Measurements from ENCODE around the gene APBB2.

APBB2 gene

GRCh38 chr4:40954088-40954668 lies 260.2 kb downstream of the APBB2 start:
- Histone ChIP-seq H3K27ac (no peak overlapping the region), H3K9me3 (ENCODE audit: low read depth, low read length) (no peaks in the 10 kb centered on the region), H3K9ac (ENCODE audit: insufficient read length) (no peak overlapping the region), H3K4me3 (no peak overlapping the region), H3K36me3 (ENCODE audit: insufficient read depth, low read length) (no peaks in the 10 kb centered on the region)
- TF ChIP-seq POLR2AphosphoS5 (IDR thresholded peaks at IDR 0.05; ENCODE audit: borderline replicate concordance, low read depth, low read length) (no peak), FOXP2 (optimal IDR thresholded peaks at IDR 0.05; ENCODE audit: control extremely low read depth, extremely low read length, insufficient read depth) (no peak), EZH2 (IDR thresholded peaks at IDR 0.05) (no peak)
- DNase-seq (ENCODE audit: low read depth, low spot score), result no peak

- Histone ChIP-seq H3K9me3 (ENCODE audit: low read depth, low read length) (no peaks in the 10 kb centered on the region), H3K27ac (no peak overlapping the region), H3K9ac (ENCODE audit: insufficient read length) (no peak overlapping the region), H3K36me3 (ENCODE audit: insufficient read depth, low read length) (no peaks in the 10 kb centered on the region), H3K4me3 (no peak overlapping the region)
- TF ChIP-seq FOXP2 (optimal IDR thresholded peaks at IDR 0.05; ENCODE audit: control extremely low read depth, extremely low read length, insufficient read depth) (no peak), EZH2 (IDR thresholded peaks at IDR 0.05) (no peak), POLR2AphosphoS5 (IDR thresholded peaks at IDR 0.05; ENCODE audit: borderline replicate concordance, low read depth, low read length) (no peak)
- no peak for DNase-seq (ENCODE audit: low read depth, low spot score)
Measured at GRCh38 chr4:40953283-40954087, 260.9 kb downstream of the APBB2 start.

- H3K36me3 ChIP-seq (ENCODE audit: insufficient read depth, low read length), result no peaks in the 10 kb centered on the region
Measured at GRCh38 chr4:40952672-40953071, 261.7 kb downstream of the APBB2 start.

GRCh38 chr4:40952217-40952616 lies 262.1 kb downstream of the APBB2 start:
- no peak overlapping the region for H3K27ac ChIP-seq
- TF ChIP-seq EZH2 (IDR thresholded peaks at IDR 0.05), result no peak
- H3K9ac ChIP-seq (ENCODE audit: insufficient read length), result no peak overlapping the region
- H3K36me3 ChIP-seq (ENCODE audit: insufficient read depth, low read length), result no peaks in the 10 kb centered on the region
- no peak overlapping the region for H3K4me3 ChIP-seq
- H3K9me3 ChIP-seq (ENCODE audit: low read depth, low read length), result no peaks in the 10 kb centered on the region
- DNase-seq (ENCODE audit: low read depth, low spot score), result no peak

More at GRCh38 chr4:40952672-40953071, 261.7 kb downstream of the APBB2 start:
- TF ChIP-seq POLR2AphosphoS5 (IDR thresholded peaks at IDR 0.05; ENCODE audit: borderline replicate concordance, low read depth, low read length) (no peak), EZH2 (IDR thresholded peaks at IDR 0.05) (no peak), FOXP2 (optimal IDR thresholded peaks at IDR 0.05; ENCODE audit: control extremely low read depth, extremely low read length, insufficient read depth) (no peak)
- Histone ChIP-seq H3K9ac (ENCODE audit: insufficient read length) (no peak overlapping the region), H3K27ac (no peak overlapping the region), H3K9me3 (ENCODE audit: low read depth, low read length) (no peaks in the 10 kb centered on the region), H3K4me3 (no peak overlapping the region)
- no peak for DNase-seq (ENCODE audit: low read depth, low spot score)

- no peak for DNase-seq (ENCODE audit: low read depth, low spot score)
- no peaks in the 10 kb centered on the region for H3K36me3 ChIP-seq (ENCODE audit: insufficient read depth, low read length)
- H3K4me3 ChIP-seq, result no peak overlapping the region
- H3K9me3 ChIP-seq (ENCODE audit: low read depth, low read length), result no peaks in the 10 kb centered on the region
- TF ChIP-seq POLR2AphosphoS5 (IDR thresholded peaks at IDR 0.05; ENCODE audit: borderline replicate concordance, low read depth, low read length) (no peak), EZH2 (IDR thresholded peaks at IDR 0.05) (no peak), FOXP2 (optimal IDR thresholded peaks at IDR 0.05; ENCODE audit: control extremely low read depth, extremely low read length, insufficient read depth) (no peak)
- no peak overlapping the region for H3K9ac ChIP-seq (ENCODE audit: insufficient read length)
- H3K27ac ChIP-seq, result no peak overlapping the region
Measured at GRCh38 chr4:40951026-40951425, 263.3 kb downstream of the APBB2 start.

- no peaks in the 10 kb centered on the region for H3K36me3 ChIP-seq (ENCODE audit: insufficient read depth, low read length)
- DNase-seq (ENCODE audit: low read depth, low spot score), result no peak
- no peaks in the 10 kb centered on the region for H3K9me3 ChIP-seq (ENCODE audit: low read depth, low read length)
- TF ChIP-seq FOXP2 (optimal IDR thresholded peaks at IDR 0.05; ENCODE audit: control extremely low read depth, extremely low read length, insufficient read depth) (no peak), EZH2 (IDR thresholded peaks at IDR 0.05) (no peak), POLR2AphosphoS5 (IDR thresholded peaks at IDR 0.05; ENCODE audit: borderline replicate concordance, low read depth, low read length) (no peak)
- no peak overlapping the region for H3K27ac ChIP-seq
- no peak overlapping the region for H3K9ac ChIP-seq (ENCODE audit: insufficient read length)
- H3K4me3 ChIP-seq, result no peak overlapping the region
Measured at GRCh38 chr4:40949358-40950100, 264.8 kb downstream of the APBB2 start.

GRCh38 chr4:40948014-40948413 lies 266.3 kb downstream of the APBB2 start:
- Histone ChIP-seq H3K4me3 (no peak overlapping the region), H3K9ac (ENCODE audit: insufficient read length) (no peak overlapping the region), H3K9me3 (ENCODE audit: low read depth, low read length) (no peaks in the 10 kb centered on the region), H3K27ac (no peak overlapping the region), H3K36me3 (ENCODE audit: insufficient read depth, low read length) (no peaks in the 10 kb centered on the region)
- DNase-seq (ENCODE audit: low read depth, low spot score), result no peak
- TF ChIP-seq FOXP2 (optimal IDR thresholded peaks at IDR 0.05; ENCODE audit: control extremely low read depth, extremely low read length, insufficient read depth), result no peak
- TF ChIP-seq EZH2 (IDR thresholded peaks at IDR 0.05), result no peak
- no peak for TF ChIP-seq POLR2AphosphoS5 (IDR thresholded peaks at IDR 0.05; ENCODE audit: borderline replicate concordance, low read depth, low read length)

- no peaks in the 10 kb centered on the region for H3K36me3 ChIP-seq (ENCODE audit: insufficient read depth, low read length)
- no peak overlapping the region for H3K27ac ChIP-seq
- H3K9ac ChIP-seq (ENCODE audit: insufficient read length), result no peak overlapping the region
- no peaks in the 10 kb centered on the region for H3K9me3 ChIP-seq (ENCODE audit: low read depth, low read length)
- no peak for TF ChIP-seq FOXP2 (optimal IDR thresholded peaks at IDR 0.05; ENCODE audit: control extremely low read depth, extremely low read length, insufficient read depth)
- no peak for TF ChIP-seq POLR2AphosphoS5 (IDR thresholded peaks at IDR 0.05; ENCODE audit: borderline replicate concordance, low read depth, low read length)
- no peak for TF ChIP-seq EZH2 (IDR thresholded peaks at IDR 0.05)
- H3K4me3 ChIP-seq, result no peak overlapping the region
- DNase-seq (ENCODE audit: low read depth, low spot score), result no peak
Measured at GRCh38 chr4:40946652-40947051, 267.7 kb downstream of the APBB2 start.
